Activated CD8-positive, alpha-beta memory T cell treated with anti-CD3 and anti-CD28 coated beads for 24 hours (primary cell): Measurements from ENCODE around the gene MBOAT2.

Experiments
- DNase-seq: peaks from one replicate; pipeline ENCODE4 v3.0.0-alpha.2; 2020

Gene MBOAT2

DNA sequence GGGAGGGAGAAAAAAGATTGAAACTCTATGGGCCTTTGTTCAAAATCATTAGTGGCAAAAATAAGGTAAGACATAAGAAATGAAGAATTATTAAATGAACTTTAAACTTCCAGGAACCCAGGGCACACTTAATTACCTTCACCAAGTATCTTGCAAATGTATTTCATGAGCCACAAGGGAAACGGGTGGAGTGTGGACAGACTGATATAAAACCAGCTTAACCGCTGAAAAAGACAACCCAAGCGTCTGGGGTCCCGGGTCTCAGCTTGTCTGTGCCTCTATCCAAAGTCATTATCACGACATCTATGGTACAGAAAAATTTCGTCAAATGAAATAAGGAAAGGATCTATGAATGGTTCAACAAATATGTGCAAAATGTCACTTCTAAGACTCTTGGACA lies 13.9 kb upstream of the MBOAT2 start:
- no peak for DNase-seq

DNA sequence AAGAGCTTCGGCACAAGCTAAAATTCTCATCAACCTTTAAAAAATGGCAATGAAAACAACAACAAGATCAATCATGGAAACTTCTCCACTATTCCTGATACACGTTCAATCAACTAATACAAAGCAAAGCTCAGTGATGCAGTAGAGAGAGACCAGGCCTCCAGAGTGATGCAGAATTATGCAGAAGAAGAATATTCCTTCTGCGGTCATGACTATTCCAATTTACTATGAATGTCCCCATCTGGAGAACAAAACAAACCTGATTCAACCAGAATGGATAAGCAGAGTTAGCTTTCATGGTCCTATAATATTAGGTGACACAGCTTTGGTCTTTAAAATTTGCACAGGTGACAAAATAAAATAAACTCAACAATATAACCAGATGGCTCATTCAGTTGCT lies 12.5 kb upstream of the MBOAT2 start:
- DNase-seq = no peak

- no peak for DNase-seq
Observed at GRCh38 chr2:9013403-9013802, 9.9 kb upstream of the MBOAT2 start.

GRCh38 chr2:9010866-9011265 lies 7.4 kb upstream of the MBOAT2 start:
- DNase-seq = no peak

- DNase-seq = no peak
Observed at GRCh38 chr2:9008951-9009664, 5.6 kb upstream of the MBOAT2 start.

DNA sequence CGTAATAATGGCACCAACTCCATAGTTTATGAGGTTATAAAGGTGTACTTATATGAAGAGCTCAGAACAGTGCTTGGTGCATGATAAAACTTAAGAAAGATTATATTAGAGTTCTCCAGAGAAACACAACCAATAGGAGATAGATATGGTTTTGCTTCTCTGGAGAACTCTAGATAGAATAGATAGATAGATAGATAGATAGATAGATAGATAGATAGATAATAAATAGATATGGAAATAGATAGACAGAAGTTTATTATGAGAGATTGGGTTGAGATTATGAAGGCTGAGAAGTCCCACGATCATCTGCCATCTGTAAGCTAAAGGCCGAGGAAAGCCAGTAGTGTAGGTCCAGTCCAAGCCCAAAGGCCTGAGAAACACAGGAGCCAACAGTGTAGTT lies 2.9 kb upstream of the MBOAT2 start:
- DNase-seq = no peak

DNA sequence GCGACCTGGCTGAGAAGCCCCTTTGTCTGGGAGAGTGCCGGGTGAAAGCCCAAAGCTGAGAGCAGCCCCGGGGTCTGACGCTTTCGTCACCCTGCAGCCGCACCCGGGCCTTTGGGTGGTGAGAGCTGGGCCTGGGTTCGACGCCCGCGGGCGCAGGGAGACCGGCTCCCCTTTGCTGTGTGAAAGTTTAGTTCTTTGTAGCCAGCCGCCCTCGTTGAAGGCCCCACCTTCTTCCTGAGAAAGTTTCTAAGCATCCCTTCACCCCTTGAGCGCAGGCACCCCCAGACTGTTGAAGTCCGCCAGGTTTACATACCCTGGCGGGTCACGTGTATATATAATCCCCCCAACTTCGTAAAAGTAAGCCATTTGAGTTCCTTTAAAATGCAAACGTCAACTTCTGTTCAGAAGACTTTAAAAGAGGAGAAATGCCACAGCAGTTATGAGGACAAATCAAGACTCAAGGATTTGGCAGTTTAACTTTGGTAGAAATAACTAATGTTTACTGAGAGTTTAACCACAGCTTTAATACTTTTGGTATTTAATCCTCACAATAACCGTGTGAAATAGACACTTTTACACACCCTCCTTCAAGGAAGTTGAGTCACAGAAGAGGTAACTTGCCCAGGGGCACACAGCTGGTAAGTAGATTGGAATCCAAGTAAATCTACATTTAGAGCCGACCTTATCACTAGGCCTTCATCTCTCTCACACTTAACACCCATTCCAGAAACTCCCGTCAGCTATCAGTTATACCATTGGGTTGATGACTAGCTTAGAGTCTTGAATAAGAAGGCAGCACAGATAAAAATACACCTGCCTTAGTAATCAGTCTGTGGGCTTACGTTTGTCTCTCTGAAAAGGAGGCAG lies 1.1 kb upstream of the MBOAT2 start:
- no peak for DNase-seq

DNA sequence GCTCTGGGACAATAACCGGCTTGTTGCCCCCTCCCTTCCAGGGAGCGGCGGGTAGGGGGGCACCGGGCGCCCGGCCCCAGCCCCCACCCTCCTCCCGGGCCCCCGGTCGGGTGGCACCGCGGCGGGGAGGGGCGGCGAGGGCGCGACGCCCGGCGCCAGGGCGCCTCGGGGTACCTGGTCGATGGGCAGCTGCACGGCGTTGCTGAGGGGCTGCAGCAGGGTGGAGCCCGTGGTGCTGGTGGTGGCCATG lies 193 bp downstream of the MBOAT2 start:
- no peak for DNase-seq

- DNase-seq = peak; percentile 65
Observed at GRCh38 chr2:9002637-9003365, 683 bp downstream of the MBOAT2 start.

DNA sequence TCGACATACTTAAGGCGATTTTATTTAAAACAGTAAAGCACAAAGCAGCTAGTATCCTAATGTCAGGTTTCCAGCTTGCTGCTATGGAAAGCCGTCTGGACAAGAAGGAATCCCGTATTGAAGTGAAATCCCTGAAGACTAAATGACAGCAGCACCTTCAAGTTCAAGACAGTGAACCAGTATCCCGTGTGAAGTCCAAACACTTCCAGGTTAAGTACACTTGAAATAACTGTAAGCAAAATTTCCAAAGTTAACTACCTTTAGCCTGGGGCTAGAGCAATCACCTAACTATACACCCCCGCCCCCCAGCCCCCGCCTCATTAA lies 1.2 kb downstream of the MBOAT2 start:
- no peak for DNase-seq

- DNase-seq = no peak
Observed at GRCh38 chr2:9001778-9002177, 1.7 kb downstream of the MBOAT2 start.

DNA sequence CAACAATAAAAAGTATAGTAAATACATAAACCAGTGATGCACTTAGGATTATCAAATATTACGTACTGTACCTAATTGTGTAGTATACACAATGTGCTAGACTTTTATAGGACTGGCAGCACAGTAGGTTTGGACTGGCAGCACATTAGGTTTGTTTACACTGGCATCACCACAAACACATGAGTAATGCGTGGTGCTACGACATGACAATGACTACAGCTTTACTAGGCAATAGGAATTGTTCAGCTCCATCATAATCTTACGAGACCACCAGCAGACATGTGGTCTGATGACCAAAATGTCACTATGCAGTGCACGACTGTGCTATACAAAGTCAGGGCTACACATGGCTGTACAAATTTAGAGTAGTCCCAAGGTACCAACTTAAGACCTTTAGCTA lies 2.3 kb downstream of the MBOAT2 start:
- no peak for DNase-seq

- no peak for DNase-seq
Observed at GRCh38 chr2:9000442-9000841, 3.0 kb downstream of the MBOAT2 start.

DNA sequence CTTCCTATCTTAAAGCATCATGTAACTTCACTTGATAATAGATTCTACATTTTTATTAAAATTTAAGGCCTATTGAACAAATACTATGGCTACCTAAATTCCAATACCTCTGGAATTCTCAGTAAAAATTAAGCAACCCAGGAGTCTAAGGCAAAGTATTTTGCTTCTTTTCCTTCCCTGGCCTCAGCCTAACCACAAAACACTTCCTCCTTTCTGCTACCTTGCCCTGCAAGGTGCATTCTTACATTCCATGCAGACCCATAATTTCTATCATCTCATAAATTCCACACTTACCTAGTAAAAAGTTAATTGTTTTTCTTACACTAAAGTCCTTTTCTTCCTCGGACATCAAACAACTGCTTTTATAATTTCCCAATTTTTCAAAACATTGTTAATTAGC lies 3.7 kb downstream of the MBOAT2 start:
- no peak for DNase-seq

- DNase-seq = no peak
Observed at GRCh38 chr2:8999102-8999446, 4.4 kb downstream of the MBOAT2 start.

DNA sequence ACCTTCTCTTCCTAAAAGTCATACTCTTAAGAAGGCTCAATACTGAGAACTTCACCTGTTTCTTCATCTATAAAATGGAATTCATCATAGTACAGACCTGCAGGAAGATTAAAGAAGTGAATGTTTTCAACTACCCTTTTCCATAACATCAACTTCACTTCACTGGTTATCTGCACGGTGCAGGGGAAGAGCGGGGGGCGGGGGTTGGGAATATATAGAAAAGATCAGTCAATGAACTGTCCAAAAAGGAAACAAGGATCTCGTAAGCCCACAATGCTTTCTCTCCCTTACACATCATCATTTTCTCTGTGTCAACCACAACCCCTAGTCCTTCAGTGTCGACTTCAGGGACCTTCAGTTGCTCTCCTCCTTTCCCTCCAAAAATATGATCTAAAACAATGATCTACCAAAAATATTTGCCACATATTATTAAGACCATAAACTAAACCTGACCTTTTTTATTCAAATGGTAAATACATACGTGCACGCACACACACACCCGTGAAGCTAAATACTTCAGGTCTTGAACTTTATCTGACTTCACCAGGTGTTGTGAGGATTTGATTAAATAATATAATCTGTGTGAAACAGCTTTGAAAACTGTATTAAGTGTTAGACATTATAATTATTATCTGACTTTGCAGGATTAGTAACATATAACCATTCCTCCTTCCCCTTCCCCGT lies 4.9 kb downstream of the MBOAT2 start:
- DNase-seq = no peak

DNA sequence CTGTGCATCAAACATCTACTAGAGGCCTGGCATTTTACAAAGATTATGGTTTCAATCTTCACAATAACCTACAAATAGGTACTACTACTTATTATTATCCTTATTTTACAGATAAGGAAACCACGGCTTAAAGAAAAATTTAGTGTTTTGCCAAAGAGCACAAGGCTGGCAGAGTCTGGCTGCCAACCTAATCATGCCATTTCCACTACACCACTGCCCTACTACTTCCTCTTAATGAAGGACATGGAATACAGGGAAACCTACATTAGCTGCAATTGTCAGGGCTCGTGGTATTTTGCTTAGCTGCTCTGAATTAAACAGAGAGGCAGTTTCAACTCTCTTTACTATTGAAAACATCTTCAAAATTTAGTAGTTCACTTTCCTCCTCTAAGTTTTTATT lies 5.9 kb downstream of the MBOAT2 start:
- DNase-seq = no peak

DNA sequence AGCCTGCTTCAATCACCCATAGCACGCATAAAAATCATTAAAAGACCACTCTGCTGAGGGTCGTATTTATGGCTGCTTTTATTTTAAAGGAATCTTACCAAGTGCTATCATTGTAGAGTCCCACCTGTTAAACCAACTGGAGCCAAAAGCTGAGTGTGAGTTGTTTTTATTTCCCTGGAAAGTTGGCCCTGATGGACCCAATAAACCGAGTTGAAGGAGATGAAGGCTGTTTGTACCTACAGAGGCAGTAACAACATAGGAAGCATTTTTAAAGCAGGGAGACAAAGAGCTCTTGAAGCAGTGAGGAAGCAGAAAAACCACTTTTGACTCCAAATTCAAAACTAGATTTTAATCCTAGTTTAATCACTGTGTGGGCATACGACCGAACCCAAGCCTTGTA lies 6.4 kb downstream of the MBOAT2 start:
- DNase-seq = no peak

DNA sequence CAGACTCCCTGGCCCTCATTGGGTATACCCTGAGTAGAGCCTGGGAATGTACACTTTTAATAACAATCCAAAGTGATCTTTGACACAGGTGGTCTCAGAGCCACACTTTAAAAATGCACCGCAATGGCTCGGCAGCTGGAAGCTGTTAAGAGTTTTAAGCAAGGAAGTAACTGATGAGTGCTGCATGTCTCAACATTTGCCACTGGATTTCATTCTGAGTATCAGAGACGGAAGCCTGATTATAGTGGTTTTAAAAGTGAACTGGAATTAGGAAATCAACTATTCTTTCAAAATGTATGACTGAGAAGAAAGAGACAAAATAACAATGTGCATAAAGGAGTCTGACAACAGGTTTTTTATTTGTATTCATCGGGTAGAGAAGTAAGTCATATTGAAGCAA lies 7.5 kb downstream of the MBOAT2 start:
- DNase-seq = no peak

DNA sequence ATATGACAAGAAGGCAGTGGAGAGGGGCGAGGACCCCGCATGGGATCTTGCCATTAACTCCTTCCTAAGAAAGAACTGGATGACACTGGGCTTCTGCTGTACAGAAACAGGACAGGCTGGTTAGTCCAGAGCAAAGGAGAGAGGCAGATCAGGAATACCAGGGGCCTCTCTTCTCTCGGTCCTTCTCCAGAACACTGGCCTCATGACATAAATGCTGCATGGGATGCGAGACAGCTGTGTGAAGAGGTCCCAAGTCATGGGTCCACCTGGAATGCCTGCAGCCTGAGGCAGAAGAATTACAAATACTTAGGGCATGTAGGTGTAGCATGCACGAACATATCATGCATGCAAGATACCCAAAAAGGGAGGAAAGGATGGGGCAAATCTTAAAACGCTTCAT lies 9.1 kb downstream of the MBOAT2 start:
- DNase-seq = no peak

GRCh38 chr2:8993902-8994278 lies 9.6 kb downstream of the MBOAT2 start:
- DNase-seq = no peak

- DNase-seq = no peak
Observed at GRCh38 chr2:8993196-8993901, 10.1 kb downstream of the MBOAT2 start.

- no peak for DNase-seq
Observed at GRCh38 chr2:8992643-8993042, 10.8 kb downstream of the MBOAT2 start.
